Measurements from ENCODE around the gene RSBN1.

Gene RSBN1

DNA sequence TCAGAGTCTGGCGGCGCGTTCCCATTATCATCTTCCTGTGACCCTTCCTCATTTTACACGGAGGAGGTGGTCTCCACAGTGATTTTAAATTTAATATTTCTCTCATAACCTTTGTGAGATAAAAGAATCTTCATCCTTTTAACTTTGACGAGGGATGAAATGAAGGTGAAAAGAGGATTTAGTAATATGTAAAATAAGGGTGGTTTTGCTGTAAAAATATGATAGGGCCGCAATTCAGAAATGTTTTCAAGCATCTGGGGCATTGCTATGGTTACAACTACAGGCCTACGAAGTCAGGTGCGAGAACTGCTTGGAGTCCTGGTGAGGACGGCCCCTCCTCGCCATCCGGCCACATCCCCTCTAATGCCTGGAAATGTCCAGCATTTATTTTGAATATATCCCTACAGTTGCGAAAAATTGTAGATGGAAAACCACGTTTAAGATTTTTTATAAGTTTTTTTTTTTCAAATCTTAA is 422 bp upstream of the RSBN1 start:
- DNase-seq (ENCODE audit: low read depth, low spot score) = no peak

DNA sequence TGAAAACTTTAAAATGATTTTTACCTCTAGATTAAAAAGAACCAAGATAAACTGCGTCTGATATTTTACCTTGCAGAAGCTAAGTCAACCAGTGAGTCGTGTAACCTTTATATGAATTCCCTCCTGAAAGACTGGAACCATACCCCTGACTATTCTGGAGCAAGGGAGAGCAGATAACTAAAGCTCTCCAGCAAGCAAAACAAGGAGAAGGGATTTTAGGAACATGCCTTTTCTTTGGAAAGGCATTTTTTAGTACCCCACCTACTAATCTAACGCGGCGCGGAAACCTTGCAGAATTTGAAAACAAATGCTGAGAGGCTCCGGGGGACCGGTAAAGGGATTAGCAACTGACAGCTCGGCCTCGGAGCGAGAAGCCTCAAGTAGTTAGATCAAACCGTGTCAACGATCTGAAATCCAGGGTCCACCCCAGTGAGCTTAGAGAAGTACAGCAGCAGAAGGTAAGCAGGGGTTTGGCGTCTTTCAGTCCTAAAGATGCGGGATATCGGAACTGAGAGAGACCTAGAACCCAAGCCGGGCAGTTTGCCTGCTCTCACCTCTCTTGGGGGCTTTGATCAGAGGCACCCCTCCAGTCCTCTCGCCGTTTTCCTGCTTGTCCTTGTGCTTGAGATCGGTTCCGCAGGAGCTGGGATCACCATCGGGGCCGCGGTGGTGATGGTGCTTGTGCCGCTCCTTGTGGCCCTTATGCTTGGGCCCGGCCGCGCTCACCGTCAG is 954 bp downstream of the RSBN1 start:
- no peak for DNase-seq (ENCODE audit: low read depth, low spot score)

DNA sequence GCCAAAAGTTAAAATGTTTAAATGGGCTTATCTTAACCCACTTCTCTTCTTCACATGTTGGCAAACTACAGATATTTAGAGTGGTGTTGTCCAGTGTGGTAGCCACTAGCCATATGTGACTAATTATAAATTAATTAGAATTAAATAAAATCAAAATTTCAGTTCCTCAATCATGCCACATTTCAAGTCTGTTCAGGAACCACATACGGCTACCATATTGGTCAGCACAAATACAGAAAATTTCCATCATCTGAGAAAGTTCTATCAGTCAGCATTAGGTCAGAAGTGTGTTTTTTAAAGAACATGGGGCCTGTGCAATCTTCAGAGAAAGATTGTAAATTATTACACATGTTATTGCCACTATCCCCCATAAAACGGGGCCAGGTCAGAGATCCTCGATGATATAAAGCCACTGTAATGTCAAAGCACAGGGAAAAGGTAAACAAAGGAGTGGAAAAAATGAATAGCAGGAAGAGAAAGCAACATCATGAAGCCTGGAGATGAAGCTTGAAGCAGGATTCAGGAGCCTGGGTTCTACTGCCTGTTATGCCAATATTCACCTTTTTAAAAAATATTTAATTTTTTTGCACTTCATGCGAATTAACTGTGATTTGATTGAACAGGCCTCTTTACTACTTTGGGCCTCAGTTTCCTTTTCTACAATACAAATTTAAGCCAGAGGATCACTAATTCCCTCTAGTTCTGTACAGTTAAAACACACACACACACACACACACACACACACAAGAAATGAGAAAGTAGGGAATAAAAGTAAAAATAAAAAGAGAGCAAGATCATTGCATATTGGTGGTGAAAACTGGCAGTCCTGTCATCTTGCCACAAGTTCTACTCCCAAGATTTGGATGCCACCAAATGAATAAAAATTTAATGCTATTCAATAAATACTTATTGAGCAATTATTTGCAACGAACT is 2.3 kb downstream of the RSBN1 start:
- DNase-seq (ENCODE audit: low read depth, low spot score) = no peak

DNA sequence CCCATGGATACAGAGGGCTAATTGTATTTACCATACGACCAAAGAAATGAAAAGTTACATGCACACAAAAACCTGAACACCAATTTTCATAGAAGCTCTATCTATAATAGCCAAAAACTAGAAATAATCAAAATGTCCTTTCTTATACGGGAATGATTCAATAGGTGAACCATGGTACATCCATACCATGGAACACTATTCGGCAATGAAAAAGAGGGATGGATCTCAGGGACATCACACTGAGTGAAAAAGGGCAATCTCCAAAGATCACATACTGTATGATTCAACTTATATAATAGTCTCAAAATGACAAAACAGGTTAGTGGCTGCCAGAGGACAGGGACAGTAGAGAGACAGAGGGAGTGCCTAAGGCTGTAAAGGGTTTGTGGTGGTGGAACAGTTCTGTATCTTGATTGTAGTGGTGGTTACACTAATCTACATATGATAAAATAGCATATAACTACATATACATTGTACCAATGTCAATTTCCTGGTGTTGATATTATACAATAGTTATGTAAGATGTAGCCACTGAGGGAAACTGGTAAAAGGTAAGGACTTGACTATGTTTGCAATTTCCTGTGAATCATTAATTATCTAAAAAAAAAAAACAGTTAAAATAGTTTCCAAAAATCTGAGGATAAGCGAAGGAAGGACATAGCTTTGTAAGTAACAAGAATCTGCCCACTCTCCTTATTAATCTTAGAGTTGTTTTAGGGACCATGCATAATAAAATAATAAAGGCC is 3.7 kb downstream of the RSBN1 start:
- no peak for DNase-seq (ENCODE audit: low read depth, low spot score)

GRCh38 chr1:113805639-113806038 is 6.6 kb downstream of the RSBN1 start:
- no peak for DNase-seq (ENCODE audit: low read depth, low spot score)

GRCh38 chr1:113805256-113805531 is 7.1 kb downstream of the RSBN1 start:
- DNase-seq (ENCODE audit: low read depth, low spot score) = no peak

- no peak for DNase-seq (ENCODE audit: low read depth, low spot score)
Measured at GRCh38 chr1:113804421-113805255, 7.6 kb downstream of the RSBN1 start.

GRCh38 chr1:113802367-113803007 is 9.8 kb downstream of the RSBN1 start:
- no peak for DNase-seq (ENCODE audit: low read depth, low spot score)

- DNase-seq (ENCODE audit: low read depth, low spot score) = no peak
Measured at GRCh38 chr1:113800487-113800886, 11.8 kb downstream of the RSBN1 start.

DNA sequence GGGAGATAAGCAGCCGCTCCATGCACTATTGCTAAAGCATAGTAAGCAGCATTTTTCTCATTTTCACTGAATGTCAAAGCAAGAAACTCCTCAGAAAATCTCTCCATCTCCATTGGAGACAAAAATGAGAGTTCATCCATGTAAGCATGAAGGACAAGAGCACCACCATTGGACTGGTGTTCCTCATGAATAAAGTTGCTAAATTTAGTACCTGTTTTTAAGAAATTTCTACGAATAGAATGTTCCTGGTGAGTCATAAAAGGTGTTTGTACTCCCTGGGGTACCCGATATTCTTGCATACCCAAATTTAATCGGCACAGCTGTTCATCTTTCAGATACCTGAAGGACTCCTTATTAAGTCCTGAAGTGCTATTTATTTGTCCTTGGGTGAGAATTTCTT is 14.8 kb downstream of the RSBN1 start:
- no peak for DNase-seq (ENCODE audit: low read depth, low spot score)

- DNase-seq (ENCODE audit: low read depth, low spot score) = no peak
Measured at GRCh38 chr1:113793878-113794834, 18.1 kb downstream of the RSBN1 start.

DNA sequence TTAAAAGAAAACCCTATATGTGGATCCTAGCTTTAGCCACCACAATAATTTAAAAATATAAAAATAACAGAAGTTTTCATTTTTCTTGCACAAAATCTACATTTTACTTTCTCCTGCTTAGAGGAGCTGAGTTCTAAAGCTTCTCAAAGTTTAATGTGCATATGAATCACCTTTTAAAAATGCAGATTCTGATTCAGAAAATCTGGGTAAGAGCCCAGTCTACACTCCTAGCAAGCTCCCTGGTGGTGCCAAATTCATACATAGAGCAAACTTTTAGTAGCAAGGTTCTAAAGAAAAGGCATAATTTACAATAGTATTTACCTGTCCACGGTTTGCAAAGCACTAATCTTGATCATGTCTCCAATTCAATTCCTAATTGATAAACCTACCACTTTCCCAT is 19.3 kb downstream of the RSBN1 start:
- no peak for DNase-seq (ENCODE audit: low read depth, low spot score)

DNA sequence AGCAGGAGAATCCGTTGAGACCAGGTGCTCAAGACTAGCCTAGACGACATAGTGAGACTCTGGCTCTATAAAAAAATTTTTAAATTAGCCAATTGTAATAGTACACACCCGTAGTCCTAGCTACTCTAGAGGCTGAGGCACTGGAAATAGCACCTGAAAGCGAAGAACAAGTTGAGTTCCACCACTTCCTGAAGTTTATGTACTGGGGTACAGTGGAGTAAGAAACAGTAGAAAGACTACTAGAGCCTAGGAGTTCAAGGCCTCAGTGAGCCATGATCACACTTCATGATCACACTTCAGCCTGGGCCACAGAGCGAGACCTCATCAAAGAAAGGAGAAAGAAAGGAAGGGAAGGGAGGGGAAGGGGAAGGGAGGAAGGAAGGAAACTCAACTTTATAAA is 19.8 kb downstream of the RSBN1 start:
- no peak for DNase-seq (ENCODE audit: low read depth, low spot score)

GRCh38 chr1:113788802-113789201 is 23.5 kb downstream of the RSBN1 start:
- no peak for DNase-seq (ENCODE audit: low read depth, low spot score)

DNA sequence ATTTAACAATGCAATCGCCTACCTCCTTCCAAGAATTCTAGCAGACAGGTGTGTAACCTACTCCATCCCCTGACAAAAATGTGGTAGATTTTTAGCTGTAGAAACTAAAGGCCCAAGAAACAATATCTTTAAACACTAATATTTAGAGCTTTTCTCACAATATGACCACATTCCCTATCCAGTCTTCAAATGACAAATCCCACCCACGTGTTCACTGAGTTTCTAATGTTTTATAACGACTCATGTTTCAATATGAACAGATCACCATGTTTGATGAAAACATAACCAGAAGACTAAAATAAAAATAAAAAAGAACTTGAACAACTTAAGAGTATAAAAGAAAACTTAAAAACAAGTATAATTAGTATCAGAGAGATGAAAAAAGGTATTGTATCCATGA is 24.6 kb downstream of the RSBN1 start:
- no peak for DNase-seq (ENCODE audit: low read depth, low spot score)

DNA sequence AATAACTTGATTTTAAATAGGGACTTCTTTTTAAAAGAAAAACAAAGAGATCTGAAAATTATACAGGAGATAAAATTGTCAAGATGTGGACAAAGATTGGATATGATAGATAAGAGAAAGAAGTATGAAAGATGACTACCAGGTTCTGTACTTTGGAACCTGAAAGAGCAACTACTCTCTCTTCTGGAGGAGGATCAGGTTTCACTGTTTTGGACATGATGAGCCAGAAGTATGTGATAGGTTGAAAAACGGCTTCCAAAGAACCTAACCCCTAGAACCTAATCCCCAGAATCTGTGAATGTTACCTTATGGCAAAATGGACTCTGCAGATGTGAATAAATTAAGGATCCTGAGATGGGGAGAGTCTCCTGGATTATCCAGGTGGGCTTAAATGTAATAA is 26.2 kb downstream of the RSBN1 start:
- DNase-seq (ENCODE audit: low read depth, low spot score) = no peak

GRCh38 chr1:113784104-113784779 is 28.0 kb downstream of the RSBN1 start:
- no peak for DNase-seq (ENCODE audit: low read depth, low spot score)

DNA sequence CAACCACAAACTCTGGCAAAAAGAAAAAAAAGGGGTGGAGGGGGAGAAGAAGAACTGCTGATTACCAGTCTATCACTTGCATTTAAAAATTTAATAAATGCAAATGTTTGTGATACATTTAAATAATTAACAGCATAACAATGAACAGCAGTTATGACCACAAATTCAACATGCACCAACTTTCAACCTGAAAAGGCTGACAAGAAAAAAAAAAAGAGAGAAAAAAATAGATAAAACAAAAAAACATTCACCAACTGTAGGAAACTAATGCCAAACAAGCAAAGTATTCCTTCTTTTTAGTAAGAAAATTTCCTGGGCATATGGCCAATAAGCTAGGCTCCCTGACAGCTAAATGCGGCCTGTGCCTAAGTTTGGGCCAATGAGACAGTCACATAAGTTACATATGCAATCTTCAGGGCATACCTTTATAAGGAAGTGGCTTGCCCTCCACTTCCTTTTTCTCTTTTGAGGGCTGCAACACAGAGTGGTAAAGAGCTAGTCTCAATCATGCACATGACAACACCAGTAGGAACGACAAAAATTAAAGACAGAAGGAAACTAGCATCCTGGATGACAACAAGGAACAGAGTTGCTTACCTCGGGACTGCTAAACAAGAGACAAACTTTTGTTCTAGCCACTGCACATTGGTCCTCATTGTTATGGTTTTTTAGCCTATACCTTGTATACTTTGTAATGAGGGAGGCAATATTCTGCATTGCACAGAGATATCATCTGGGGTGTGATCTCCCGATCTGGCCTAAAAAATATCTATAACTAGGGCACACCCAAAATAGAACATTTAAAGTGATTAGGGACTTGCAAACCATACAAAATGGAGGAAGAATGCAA is 28.8 kb downstream of the RSBN1 start:
- no peak for DNase-seq (ENCODE audit: low read depth, low spot score)
